Testis (tissue), 2 donors: ENCODE measurements around the gene NPR2.

ENCODE experiments used
- CTCF ChIP-seq, 3 experiments: fragments of 450-650 bp in 2 of 3; fragments of 200-600 bp in 1 of 3; sonication (generic) in 1 of 3; IDR thresholded peaks; one replicate each; pipeline ENCODE4 v1.5.1; 2016 to 2019; ENCODE audit warnings: antibody characterized with exemption in 3 of 3, mild to moderate bottlenecking in 2 of 3, moderate library complexity in 1 of 3
- POLR2A ChIP-seq: fragments of 450-650 bp; IDR thresholded peaks from one replicate; pipeline ENCODE4 v1.6.1; 2017; ENCODE audit warnings: antibody characterized with exemption, mild to moderate bottlenecking, moderate library complexity

- TF ChIP-seq CTCF (IDR thresholded peaks at IDR 0.05) (no peak), POLR2A (no peak)
These were observed 27.6 kb upstream of the NPR2 start for GRCh38 chr9:35763803-35764202.
